NB4 (cell line): ENCODE measurements around the gene PGM1.
A peak's percentile ranks its signal among the peaks of the same experiment; 100 is the strongest.

ENCODE experiments used
- DNase-seq: peaks from one replicate; pipeline ENCODE4 v3.0.0; 2010; ENCODE audit warnings: low read depth
- H3K4me3 ChIP-seq: one replicate; pipeline ENCODE4 v1.5.1; 2011; ENCODE audit warnings: mild to moderate bottlenecking, low read depth, low read length, moderate library complexity
- MYC ChIP-seq: IDR thresholded peaks from 2 replicates; pipeline ENCODE4 v1.6.1; 2011; ENCODE audit warnings: low read depth, low read length
- POLR2A ChIP-seq: IDR thresholded peaks from 2 replicates; pipeline ENCODE4 v1.6.1; 2011; ENCODE audit warnings: mild to moderate bottlenecking; ENCODE audit not compliant: insufficient read length; ENCODE audit errors: extremely low read depth
- TF ChIP-seq, protein P1 (sequence below): IDR thresholded peaks from one replicate; pipeline ENCODE4 v1.5.1; 2012; ENCODE audit warnings: low read depth, low read length
- TF ChIP-seq, protein P2 (sequence below): IDR thresholded peaks from 2 replicates; pipeline ENCODE4 v1.6.1; 2011; ENCODE audit warnings: low read depth, low read length

The PGM1 gene

GRCh38 chr1:63636192-63637105 is 43.2 kb downstream of the PGM1 start:
- no peak for DNase-seq
- H3K4me3 ChIP-seq: no peak overlapping the region
- TF ChIP-seq POLR2A (no peak), MYC (no peak)
- TF ChIP-seq, protein P1, sequence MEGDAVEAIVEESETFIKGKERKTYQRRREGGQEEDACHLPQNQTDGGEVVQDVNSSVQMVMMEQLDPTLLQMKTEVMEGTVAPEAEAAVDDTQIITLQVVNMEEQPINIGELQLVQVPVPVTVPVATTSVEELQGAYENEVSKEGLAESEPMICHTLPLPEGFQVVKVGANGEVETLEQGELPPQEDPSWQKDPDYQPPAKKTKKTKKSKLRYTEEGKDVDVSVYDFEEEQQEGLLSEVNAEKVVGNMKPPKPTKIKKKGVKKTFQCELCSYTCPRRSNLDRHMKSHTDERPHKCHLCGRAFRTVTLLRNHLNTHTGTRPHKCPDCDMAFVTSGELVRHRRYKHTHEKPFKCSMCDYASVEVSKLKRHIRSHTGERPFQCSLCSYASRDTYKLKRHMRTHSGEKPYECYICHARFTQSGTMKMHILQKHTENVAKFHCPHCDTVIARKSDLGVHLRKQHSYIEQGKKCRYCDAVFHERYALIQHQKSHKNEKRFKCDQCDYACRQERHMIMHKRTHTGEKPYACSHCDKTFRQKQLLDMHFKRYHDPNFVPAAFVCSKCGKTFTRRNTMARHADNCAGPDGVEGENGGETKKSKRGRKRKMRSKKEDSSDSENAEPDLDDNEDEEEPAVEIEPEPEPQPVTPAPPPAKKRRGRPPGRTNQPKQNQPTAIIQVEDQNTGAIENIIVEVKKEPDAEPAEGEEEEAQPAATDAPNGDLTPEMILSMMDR: no peak
- TF ChIP-seq, protein P2, sequence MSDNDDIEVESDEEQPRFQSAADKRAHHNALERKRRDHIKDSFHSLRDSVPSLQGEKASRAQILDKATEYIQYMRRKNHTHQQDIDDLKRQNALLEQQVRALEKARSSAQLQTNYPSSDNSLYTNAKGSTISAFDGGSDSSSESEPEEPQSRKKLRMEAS: no peak

GRCh38 chr1:63638471-63638870 is 45.3 kb downstream of the PGM1 start:
- TF ChIP-seq, protein P2: no peak
- no peak for TF ChIP-seq POLR2A
- no peak for TF ChIP-seq MYC
- TF ChIP-seq, protein P1: no peak
- no peak overlapping the region for H3K4me3 ChIP-seq
- DNase-seq: no peak

- no peak overlapping the region for H3K4me3 ChIP-seq
- no peak for DNase-seq
- TF ChIP-seq, protein P1: no peak
- TF ChIP-seq MYC (no peak), POLR2A (no peak)
- TF ChIP-seq, protein P2: no peak
These were observed 45.7 kb downstream of the PGM1 start for GRCh38 chr1:63638875-63639274.

DNA sequence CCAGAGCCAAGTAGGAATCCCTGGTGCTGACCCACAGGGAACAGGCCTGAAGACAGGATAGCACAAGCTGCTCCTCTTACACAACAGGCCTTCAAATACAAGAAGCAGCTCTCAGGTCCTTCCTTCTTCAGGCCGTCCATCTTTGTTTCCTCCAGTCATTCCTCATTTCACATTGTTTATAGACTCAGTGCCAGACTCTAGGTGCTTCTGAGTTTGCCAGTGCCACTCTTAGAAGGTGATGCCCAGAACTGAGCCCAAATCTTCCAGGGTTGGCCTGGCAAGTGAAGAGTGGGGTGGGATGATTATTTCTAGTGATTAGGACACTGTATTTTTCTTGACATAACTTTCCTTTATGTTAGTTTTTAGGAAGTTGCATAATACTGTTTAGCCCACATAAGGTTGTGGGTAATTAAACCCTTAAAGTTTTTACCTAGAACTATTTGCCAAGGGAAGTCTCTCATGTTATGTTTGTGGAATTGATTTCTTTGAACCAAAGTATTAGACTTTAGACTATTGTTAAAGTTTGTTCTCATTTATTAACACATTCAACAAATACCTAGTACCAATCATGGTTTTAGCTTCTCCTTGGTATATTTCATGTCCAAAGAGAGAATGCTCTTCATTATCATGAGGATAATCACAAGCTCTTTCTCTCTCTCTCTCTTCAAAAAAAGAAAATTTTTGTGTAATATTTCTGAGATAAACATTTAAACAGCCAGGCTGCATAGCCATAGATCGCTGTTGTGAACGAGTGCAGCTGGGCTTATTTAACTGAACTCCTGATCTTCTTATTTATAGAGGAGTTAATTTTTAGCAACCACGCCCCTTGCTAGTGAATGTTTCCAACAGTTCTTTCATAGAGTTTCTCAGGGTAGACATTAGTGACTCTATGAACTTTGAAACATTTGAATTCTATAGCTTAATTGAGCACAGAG is 47.7 kb downstream of the PGM1 start:
- no peak overlapping the region for H3K4me3 ChIP-seq
- no peak for TF ChIP-seq POLR2A
- peak; percentile 28 for DNase-seq

DNA sequence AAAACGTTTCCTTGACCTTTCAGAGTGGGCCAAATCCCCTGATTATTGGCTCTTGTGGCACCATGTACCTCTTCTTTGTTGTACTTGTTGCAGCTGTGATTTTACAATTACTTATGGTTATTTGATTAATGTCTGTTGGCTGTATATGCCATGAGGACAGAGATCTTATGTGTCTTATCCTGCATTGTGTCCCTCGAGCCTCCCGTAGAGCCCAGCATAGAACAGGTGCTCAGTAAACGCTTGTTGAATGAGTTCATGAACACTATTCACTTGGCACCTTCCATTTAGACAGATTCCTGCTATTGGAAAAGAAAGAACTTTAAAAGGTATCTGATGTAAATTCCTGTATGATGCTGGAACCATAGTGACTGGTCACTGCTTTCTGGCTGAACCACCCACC is 48.4 kb downstream of the PGM1 start:
- TF ChIP-seq POLR2A: no peak
- TF ChIP-seq, protein P2: no peak
- TF ChIP-seq, protein P1: no peak
- TF ChIP-seq MYC: no peak
- no peak overlapping the region for H3K4me3 ChIP-seq
- DNase-seq: no peak

GRCh38 chr1:63642901-63643300 is 49.7 kb downstream of the PGM1 start:
- DNase-seq: no peak
- TF ChIP-seq, protein P1: no peak
- TF ChIP-seq POLR2A: no peak
- TF ChIP-seq, protein P2: no peak
- no peak for TF ChIP-seq MYC
- H3K4me3 ChIP-seq: no peak overlapping the region
